Fibroblast of lung (primary cell): Measurements from ENCODE around the gene MAP1LC3B2. TPM values are rescaled to one million over a fixed set of nuclear protein-coding genes. Genes with fewer than 3 reads are reported as not detected.

ENCODE experiments used
- DNase-seq, 2 donors: peaks; one replicate each; pipeline versions ENCODE4 v3.0.0 to v3.0.0-alpha.2; 2010; ENCODE audit warnings: low read depth in 2 of 2
- H2AFZ ChIP-seq: 2 replicates; pipeline ENCODE4 v1.5.1; 2012; ENCODE audit warnings: low read length, control low read depth, inconsistent platforms
- H3K27ac ChIP-seq: 2 replicates; pipeline ENCODE4 v1.5.1; 2011; ENCODE audit warnings: low read length, control low read depth; ENCODE audit not compliant: insufficient read depth
- H3K27me3 ChIP-seq: 2 replicates; pipeline ENCODE4 v1.5.1; 2011; ENCODE audit warnings: mild to moderate bottlenecking, low read length; ENCODE audit not compliant: control insufficient read depth, insufficient read depth
- H3K36me3 ChIP-seq: 2 replicates; pipeline ENCODE4 v1.5.1; 2011; ENCODE audit warnings: low read length; ENCODE audit not compliant: control insufficient read depth, insufficient read depth
- H3K4me1 ChIP-seq: 2 replicates; pipeline ENCODE4 v1.5.1; 2011; ENCODE audit warnings: low read length; ENCODE audit not compliant: control insufficient read depth, insufficient read depth; ENCODE audit errors: extremely low read depth
- H3K4me2 ChIP-seq: 2 replicates; pipeline ENCODE4 v1.5.1; 2011; ENCODE audit warnings: low read length, control low read depth; ENCODE audit not compliant: insufficient read depth; ENCODE audit errors: extremely low read depth
- H3K4me3 ChIP-seq, 4 experiments: fragments of 200-600 bp in 1 of 4; sonication (generic) in 1 of 4; replicated peaks in 1 of 4; 2 replicates each; pipeline ENCODE4 v1.5.1; 2011 to 2016; ENCODE audit warnings: low read length in 4 of 4, low read depth in 3 of 4, mild to moderate bottlenecking in 3 of 4, control low read depth in 2 of 4, inconsistent platforms in 1 of 4, mixed read lengths in 1 of 4; ENCODE audit not compliant: insufficient read depth in 1 of 4; ENCODE audit errors: control extremely low read depth in 1 of 4
- H3K79me2 ChIP-seq: 2 replicates; pipeline ENCODE4 v1.5.1; 2012; ENCODE audit warnings: mild to moderate bottlenecking, low read length, inconsistent platforms; ENCODE audit not compliant: control insufficient read depth, insufficient read depth
- H3K9ac ChIP-seq: 2 replicates; pipeline ENCODE4 v1.5.1; 2011; ENCODE audit warnings: mild to moderate bottlenecking, low read length, control low read depth; ENCODE audit not compliant: insufficient read depth
- H3K9me3 ChIP-seq: 2 replicates; pipeline ENCODE4 v1.5.1; 2012; ENCODE audit warnings: low read depth, low read length; ENCODE audit not compliant: control insufficient read depth, insufficient read depth
- H4K20me1 ChIP-seq: 2 replicates; pipeline ENCODE4 v1.5.1; 2011; ENCODE audit warnings: low read length; ENCODE audit not compliant: control insufficient read depth, insufficient read depth; ENCODE audit errors: extremely low read depth
- EZH2 ChIP-seq: IDR thresholded peaks from 2 replicates; pipeline ENCODE4 v1.5.1; 2012; ENCODE audit warnings: low read length, control low read depth, mild to moderate bottlenecking; ENCODE audit errors: missing control alignments
- polyA plus RNA-seq, 2 donors: library from polyadenylated mRNA; depleted of rRNA in 1 of 2; stranded (reverse) in 1 of 2; unstranded in 1 of 2; fragments of >200 nt; gene quantifications; 2 replicates each; pipeline ENCODE4 v1.2.1, GENCODE V29; 2011 to 2012; ENCODE audit warnings: missing spikeins in 1 of 2
- total RNA-seq: library from RNA; depleted of rRNA; stranded (reverse); fragments of >200 nt; gene quantifications from 2 replicates; pipeline ENCODE4 v1.2.1, GENCODE V29; 2014

MAP1LC3B2 gene
- total and polyA plus RNA-seq, 2 donors (not counting 1 experiment from before 2014, with no cell fraction given) = 1.2 TPM

DNA sequence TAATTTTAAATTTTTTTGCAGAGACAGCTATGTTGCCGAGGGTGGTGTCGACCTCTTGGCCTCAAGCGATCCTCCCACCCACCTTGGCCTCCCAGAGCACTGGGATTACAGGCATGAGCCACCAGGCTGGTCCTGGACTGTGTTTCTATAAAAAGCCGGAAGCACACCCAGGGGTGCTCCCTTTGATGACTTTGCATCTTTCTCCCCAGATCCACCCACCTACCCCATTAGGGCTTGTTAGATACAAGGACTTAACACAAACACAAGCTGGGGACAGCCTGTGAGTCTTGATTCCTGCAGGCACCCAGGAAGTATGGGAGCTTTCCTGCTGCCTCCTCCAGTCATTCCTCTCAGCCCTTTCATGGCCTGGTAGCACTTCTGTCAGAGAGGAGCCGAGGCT, 67.0 kb downstream of the MAP1LC3B2 start:
- H3K79me2 ChIP-seq = no peaks in the 10 kb centered on the region
- no peak overlapping the region for H3K4me2 ChIP-seq
- H3K36me3 ChIP-seq = no peaks in the 10 kb centered on the region
- no peak overlapping the region for H3K27ac ChIP-seq
- no peaks in the 10 kb centered on the region for H3K9me3 ChIP-seq
- H3K9ac ChIP-seq = no peak overlapping the region
- H4K20me1 ChIP-seq = no peaks in the 10 kb centered on the region
- TF ChIP-seq EZH2 = no peak
- no peaks in the 10 kb centered on the region for H3K27me3 ChIP-seq
- H3K4me3 ChIP-seq = no peak overlapping the region
- H2AFZ ChIP-seq = no peak overlapping the region
- H3K4me1 ChIP-seq = no peaks in the 10 kb centered on the region
- no peak for DNase-seq

Other genes with a start within 250 kb of the MAP1LC3B2 start
- 14.9 and 18.8 TPM in 2 replicates for gene SPRING1, start 178.7 kb downstream of the MAP1LC3B2 start, total RNA-seq
- 14.6 and 16.3 TPM in 2 replicates for gene SPRING1, start 178.7 kb downstream of the MAP1LC3B2 start, polyA plus RNA-seq
- gene RNFT2, start 178.9 kb downstream of the MAP1LC3B2 start, total RNA-seq = 2.3 and 3.1 TPM in 2 replicates
- 0.95 and 4.3 TPM in 2 replicates for gene RNFT2, start 178.9 kb downstream of the MAP1LC3B2 start, polyA plus RNA-seq